GM12878 (cell line): Measurements from ENCODE around the gene PARP8. TPM values are rescaled to one million over a fixed set of nuclear protein-coding genes. Genes with fewer than 3 reads are reported as not detected.

Experiments
- ATF7 ChIP-seq: fragments of 450-650 bp; IDR thresholded peaks from 2 replicates; pipeline ENCODE4 v1.6.1; 2016; ENCODE audit warnings: low read depth, mild to moderate bottlenecking
- BMI1 ChIP-seq: fragments of 450-650 bp; IDR thresholded peaks from 2 replicates; pipeline ENCODE4 v1.6.1; 2016; ENCODE audit warnings: mild to moderate bottlenecking, moderate library complexity, borderline replicate concordance
- CHD1 ChIP-seq: IDR thresholded peaks from 2 replicates; pipeline ENCODE4 v1.6.1; 2012; ENCODE audit warnings: low read depth, low read length, improper control_type of control experiment
- ETV6 ChIP-seq, 2 experiments: fragments of 450-650 bp in 1 of 2; IDR thresholded peaks in 1 of 2; conservative IDR thresholded peaks in 1 of 2; 2 replicates each; pipeline ENCODE4 v1.6.1; 2014; ENCODE audit warnings: antibody characterized with exemption in 1 of 2, borderline replicate concordance in 1 of 2, low read depth in 1 of 2, mild to moderate bottlenecking in 1 of 2, moderate library complexity in 1 of 2
- FOS ChIP-seq: IDR thresholded peaks from 3 replicates; pipeline ENCODE4 v1.6.1; 2011; ENCODE audit warnings: borderline replicate concordance; ENCODE audit not compliant: insufficient read length; ENCODE audit errors: extremely low read depth
- FOXK2 ChIP-seq: fragments of 450-650 bp; IDR thresholded peaks from 2 replicates; pipeline ENCODE4 v1.6.1; 2017; ENCODE audit warnings: mild to moderate bottlenecking, moderate library complexity
- NRF1 ChIP-seq: conservative IDR thresholded peaks from 2 replicates; pipeline ENCODE4 v1.6.1; 2011; ENCODE audit warnings: mild to moderate bottlenecking, low read depth, low read length, improper control_type of control experiment
- TAF1 ChIP-seq: IDR thresholded peaks from 2 replicates; pipeline ENCODE4 v1.6.1; 2011; ENCODE audit warnings: mild to moderate bottlenecking, low read depth, low read length, borderline replicate concordance
- polyA plus RNA-seq, 11 experiments: library from polyadenylated mRNA; depleted of rRNA in 4 of 11; unstranded in 6 of 11; stranded (reverse) in 5 of 11; fragments of >200 nt; fragmentation: Nextera tagmentation in 4 of 11; fragmentation: Illumina TruSeq in 1 of 11; extraction: Ambion mirVana in 4 of 11; extraction: Trizol in 1 of 11; gene quantifications; 1 replicate in 1 of 11; 2 replicates in 10 of 11; pipeline versions ENCODE4 v1.2.1 to v1.2.3, GENCODE V29; 2011 to 2016; ENCODE audit warnings: inconsistent platforms in 2 of 11, missing spikeins in 2 of 11, low read depth in 1 of 11
- total RNA-seq, 4 experiments: library from RNA; depleted of rRNA in 3 of 4; stranded (reverse); fragments of >200 nt in 3 of 4; fragmentation: Illumina TruSeq in 1 of 4; extraction: Trizol in 1 of 4; gene quantifications; 2 replicates each; pipeline versions ENCODE4 v1.2.1 to v1.2.3, GENCODE V29; 2013 to 2021
- TF ChIP-seq, protein P1 (sequence below): fragments of 450-650 bp; IDR thresholded peaks from 2 replicates; pipeline ENCODE4 v1.6.1; 2016; ENCODE audit warnings: mild to moderate bottlenecking
- TF ChIP-seq, protein P2 (sequence below): IDR thresholded peaks from 2 replicates; pipeline ENCODE4 v1.6.1; 2012; ENCODE audit warnings: improper control_type of control experiment, low read depth, low read length; ENCODE audit not compliant: insufficient replicate concordance
- TF ChIP-seq, protein P3 (sequence below), 3 experiments: IDR thresholded peaks in 2 of 3; conservative IDR thresholded peaks in 1 of 3; 2 replicates each; pipeline ENCODE4 v1.5.1; 2011; ENCODE audit warnings: low read depth in 3 of 3, low read length in 3 of 3, mild to moderate bottlenecking in 3 of 3, control low read depth in 2 of 3, moderate library complexity in 2 of 3, inconsistent platforms in 1 of 3, mixed read lengths in 1 of 3; ENCODE audit not compliant: control insufficient read depth in 2 of 3, insufficient read depth in 1 of 3; ENCODE audit errors: extremely low read depth in 1 of 3
- TF ChIP-seq, protein P4 (sequence below): IDR thresholded peaks from 2 replicates; pipeline ENCODE4 v1.6.1; 2011; ENCODE audit warnings: borderline replicate concordance, low read depth, mild to moderate bottlenecking, moderate library complexity, mixed read lengths, low read length; ENCODE audit not compliant: insufficient read depth; ENCODE audit errors: extremely low read length

The PARP8 gene
- total and polyA plus RNA-seq, 10 of the 15 experiments (the other 5 are each of a cell fraction or from before 2014, with no cell fraction given) = 9.1 to 65.2 (median 20.6) TPM

DNA sequence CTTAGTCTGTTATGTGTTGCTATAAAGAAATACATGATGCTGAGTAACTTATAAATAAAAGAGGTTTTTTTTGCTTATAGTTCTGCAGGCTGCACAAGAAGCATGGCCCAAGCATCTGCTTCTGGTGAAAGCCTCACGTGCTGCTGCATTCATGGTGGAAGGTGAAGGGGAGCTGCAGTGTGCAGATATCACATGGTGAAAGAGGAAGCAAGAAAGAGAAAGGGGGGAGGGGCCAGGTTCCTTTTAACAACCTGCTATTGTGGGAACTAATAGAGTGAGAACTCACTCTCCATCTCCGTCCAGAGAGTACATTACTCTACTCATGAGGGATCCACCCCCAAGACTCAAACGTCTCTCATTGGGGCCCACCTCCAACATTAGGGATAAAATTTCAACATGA lies 12.5 kb upstream of the PARP8 start (continued):
- TF ChIP-seq FOS = no peak
- TF ChIP-seq, protein P1, sequence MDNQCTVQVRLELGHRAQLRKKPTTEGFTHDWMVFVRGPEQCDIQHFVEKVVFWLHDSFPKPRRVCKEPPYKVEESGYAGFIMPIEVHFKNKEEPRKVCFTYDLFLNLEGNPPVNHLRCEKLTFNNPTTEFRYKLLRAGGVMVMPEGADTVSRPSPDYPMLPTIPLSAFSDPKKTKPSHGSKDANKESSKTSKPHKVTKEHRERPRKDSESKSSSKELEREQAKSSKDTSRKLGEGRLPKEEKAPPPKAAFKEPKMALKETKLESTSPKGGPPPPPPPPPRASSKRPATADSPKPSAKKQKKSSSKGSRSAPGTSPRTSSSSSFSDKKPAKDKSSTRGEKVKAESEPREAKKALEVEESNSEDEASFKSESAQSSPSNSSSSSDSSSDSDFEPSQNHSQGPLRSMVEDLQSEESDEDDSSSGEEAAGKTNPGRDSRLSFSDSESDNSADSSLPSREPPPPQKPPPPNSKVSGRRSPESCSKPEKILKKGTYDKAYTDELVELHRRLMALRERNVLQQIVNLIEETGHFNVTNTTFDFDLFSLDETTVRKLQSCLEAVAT = no peak
- TF ChIP-seq, protein P2, sequence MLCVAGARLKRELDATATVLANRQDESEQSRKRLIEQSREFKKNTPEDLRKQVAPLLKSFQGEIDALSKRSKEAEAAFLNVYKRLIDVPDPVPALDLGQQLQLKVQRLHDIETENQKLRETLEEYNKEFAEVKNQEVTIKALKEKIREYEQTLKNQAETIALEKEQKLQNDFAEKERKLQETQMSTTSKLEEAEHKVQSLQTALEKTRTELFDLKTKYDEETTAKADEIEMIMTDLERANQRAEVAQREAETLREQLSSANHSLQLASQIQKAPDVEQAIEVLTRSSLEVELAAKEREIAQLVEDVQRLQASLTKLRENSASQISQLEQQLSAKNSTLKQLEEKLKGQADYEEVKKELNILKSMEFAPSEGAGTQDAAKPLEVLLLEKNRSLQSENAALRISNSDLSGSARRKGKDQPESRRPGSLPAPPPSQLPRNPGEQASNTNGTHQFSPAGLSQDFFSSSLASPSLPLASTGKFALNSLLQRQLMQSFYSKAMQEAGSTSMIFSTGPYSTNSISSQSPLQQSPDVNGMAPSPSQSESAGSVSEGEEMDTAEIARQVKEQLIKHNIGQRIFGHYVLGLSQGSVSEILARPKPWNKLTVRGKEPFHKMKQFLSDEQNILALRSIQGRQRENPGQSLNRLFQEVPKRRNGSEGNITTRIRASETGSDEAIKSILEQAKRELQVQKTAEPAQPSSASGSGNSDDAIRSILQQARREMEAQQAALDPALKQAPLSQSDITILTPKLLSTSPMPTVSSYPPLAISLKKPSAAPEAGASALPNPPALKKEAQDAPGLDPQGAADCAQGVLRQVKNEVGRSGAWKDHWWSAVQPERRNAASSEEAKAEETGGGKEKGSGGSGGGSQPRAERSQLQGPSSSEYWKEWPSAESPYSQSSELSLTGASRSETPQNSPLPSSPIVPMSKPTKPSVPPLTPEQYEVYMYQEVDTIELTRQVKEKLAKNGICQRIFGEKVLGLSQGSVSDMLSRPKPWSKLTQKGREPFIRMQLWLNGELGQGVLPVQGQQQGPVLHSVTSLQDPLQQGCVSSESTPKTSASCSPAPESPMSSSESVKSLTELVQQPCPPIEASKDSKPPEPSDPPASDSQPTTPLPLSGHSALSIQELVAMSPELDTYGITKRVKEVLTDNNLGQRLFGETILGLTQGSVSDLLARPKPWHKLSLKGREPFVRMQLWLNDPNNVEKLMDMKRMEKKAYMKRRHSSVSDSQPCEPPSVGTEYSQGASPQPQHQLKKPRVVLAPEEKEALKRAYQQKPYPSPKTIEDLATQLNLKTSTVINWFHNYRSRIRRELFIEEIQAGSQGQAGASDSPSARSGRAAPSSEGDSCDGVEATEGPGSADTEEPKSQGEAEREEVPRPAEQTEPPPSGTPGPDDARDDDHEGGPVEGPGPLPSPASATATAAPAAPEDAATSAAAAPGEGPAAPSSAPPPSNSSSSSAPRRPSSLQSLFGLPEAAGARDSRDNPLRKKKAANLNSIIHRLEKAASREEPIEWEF = no peak
- TF ChIP-seq BMI1 = no peak
- TF ChIP-seq ATF7 = no peak
- TF ChIP-seq CHD1 = no peak
- TF ChIP-seq ETV6 (conservative IDR thresholded peaks at IDR 0.05 in 1 of 2, IDR thresholded peaks at IDR 0.05 in 1 of 2; ENCODE audit: borderline replicate concordance in 1 of 2, low read depth in 1 of 2) = peak in 1 of 2 experiments; percentile 35; a peak in 1 of 4 replicates
- TF ChIP-seq, protein P3, sequence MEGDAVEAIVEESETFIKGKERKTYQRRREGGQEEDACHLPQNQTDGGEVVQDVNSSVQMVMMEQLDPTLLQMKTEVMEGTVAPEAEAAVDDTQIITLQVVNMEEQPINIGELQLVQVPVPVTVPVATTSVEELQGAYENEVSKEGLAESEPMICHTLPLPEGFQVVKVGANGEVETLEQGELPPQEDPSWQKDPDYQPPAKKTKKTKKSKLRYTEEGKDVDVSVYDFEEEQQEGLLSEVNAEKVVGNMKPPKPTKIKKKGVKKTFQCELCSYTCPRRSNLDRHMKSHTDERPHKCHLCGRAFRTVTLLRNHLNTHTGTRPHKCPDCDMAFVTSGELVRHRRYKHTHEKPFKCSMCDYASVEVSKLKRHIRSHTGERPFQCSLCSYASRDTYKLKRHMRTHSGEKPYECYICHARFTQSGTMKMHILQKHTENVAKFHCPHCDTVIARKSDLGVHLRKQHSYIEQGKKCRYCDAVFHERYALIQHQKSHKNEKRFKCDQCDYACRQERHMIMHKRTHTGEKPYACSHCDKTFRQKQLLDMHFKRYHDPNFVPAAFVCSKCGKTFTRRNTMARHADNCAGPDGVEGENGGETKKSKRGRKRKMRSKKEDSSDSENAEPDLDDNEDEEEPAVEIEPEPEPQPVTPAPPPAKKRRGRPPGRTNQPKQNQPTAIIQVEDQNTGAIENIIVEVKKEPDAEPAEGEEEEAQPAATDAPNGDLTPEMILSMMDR (IDR thresholded peaks at IDR 0.05 in 2 of 3, conservative IDR thresholded peaks at IDR 0.05 in 1 of 3; ENCODE audit: control insufficient read depth in 2 of 3, extremely low read depth in 1 of 3, insufficient read depth in 1 of 3, low read depth in 3 of 3, low read length in 3 of 3) = no peak
- TF ChIP-seq TAF1 = no peak
- TF ChIP-seq, protein P4, sequence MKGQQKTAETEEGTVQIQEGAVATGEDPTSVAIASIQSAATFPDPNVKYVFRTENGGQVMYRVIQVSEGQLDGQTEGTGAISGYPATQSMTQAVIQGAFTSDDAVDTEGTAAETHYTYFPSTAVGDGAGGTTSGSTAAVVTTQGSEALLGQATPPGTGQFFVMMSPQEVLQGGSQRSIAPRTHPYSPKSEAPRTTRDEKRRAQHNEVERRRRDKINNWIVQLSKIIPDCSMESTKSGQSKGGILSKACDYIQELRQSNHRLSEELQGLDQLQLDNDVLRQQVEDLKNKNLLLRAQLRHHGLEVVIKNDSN = peak; percentile 46
- no peak for TF ChIP-seq FOXK2
- no peak for TF ChIP-seq NRF1
